ENCODE data around the gene CHN1.

DNA sequence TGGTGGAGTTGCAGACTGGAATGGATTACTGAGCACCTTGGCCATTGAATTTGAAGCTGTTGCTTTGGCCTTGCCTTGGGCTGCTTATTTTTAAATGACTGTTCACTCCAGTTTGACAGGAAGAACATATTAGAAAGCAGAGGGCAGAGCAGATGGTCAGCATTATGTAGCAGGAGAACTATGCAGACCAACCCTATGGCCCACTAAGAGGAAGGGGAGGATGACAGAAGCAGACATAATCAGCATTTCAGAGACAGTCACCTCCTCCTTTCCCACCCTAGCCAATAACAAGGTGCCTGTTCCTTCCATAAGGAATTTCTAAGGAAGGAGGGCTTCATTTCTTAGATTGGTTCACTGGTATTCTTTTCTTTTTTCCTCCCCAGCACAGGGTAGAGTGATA, 243.3 kb downstream of the CHN1 start:
- TF ChIP-seq SUZ12 (IDR thresholded peaks at IDR 0.05) (no peak), PKNOX1 (IDR thresholded peaks at IDR 0.05) (no peak), FOXM1 (IDR thresholded peaks at IDR 0.05; ENCODE audit: borderline replicate concordance) (no peak), TARDBP (IDR thresholded peaks at IDR 0.05) (no peak), ELF4 (IDR thresholded peaks at IDR 0.05) (no peak), L3MBTL2 (conservative IDR thresholded peaks at IDR 0.05) (no peak), SP1 (IDR thresholded peaks at IDR 0.05) (no peak), FOXK2 (IDR thresholded peaks at IDR 0.05) (no peak), CTBP1 (IDR thresholded peaks at IDR 0.05; ENCODE audit: borderline replicate concordance) (no peak), ARNT (IDR thresholded peaks at IDR 0.05) (no peak), HDGF (IDR thresholded peaks at IDR 0.05; ENCODE audit: borderline replicate concordance) (no peak), FOXA1 (IDR thresholded peaks at IDR 0.05) (no peak), BHLHE40 (IDR thresholded peaks at IDR 0.05; ENCODE audit: borderline replicate concordance) (no peak)
